SKM-1 treated with dmso at 0.1 percent for 144 hours (cell line): ENCODE data around the gene FNIP1.
"Not testable (repeated sequence)": the region's sequence is repeated elsewhere in the genome, so short reads cannot be mapped to it uniquely, and the experiment has no call there.

Experiments used
- DNase-seq: peaks from one replicate; lab custom pipeline; 2025; ENCODE audit not compliant: unreplicated experiment; lab: John Stamatoyannopoulos, UW

Gene FNIP1

DNA sequence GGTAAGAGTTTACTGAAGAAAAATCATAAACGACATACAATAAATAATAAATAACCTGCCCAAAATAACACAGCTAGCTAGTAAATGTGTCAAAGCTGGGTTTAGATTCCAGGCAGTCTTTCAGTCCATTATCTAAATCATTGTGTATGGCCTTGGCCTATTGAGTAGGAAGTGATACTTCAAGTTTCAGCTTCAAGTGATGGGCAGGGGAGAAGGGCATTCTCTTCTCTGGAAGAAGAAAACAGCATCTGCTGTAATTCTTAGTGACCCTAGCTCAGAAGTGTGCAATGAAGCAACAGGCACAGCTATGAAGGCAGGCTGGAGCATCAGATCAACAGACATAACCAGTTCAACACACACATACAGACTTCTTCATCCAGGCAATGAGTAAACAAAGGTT is 42.5 kb downstream of the FNIP1 start:
- DNase-seq = no peak

DNA sequence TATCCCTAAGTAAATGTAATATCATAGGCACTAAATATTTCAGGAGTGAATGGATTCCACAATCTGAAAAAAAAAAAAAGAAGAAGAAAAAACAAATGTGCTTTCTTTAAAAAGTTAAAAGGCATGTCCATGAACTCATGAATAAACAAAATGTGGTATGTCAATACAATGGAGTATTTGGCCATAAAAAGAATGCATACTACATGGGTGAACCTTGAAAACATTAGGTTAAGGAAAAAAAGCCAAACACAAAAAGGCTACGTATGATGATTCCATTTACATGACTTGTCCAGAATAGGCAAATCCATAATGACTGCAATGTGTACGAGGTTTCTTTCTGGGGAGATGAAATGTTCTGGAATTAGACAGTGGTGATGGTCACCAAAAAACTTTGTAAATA is 45.3 kb downstream of the FNIP1 start:
- DNase-seq = no peak

DNA sequence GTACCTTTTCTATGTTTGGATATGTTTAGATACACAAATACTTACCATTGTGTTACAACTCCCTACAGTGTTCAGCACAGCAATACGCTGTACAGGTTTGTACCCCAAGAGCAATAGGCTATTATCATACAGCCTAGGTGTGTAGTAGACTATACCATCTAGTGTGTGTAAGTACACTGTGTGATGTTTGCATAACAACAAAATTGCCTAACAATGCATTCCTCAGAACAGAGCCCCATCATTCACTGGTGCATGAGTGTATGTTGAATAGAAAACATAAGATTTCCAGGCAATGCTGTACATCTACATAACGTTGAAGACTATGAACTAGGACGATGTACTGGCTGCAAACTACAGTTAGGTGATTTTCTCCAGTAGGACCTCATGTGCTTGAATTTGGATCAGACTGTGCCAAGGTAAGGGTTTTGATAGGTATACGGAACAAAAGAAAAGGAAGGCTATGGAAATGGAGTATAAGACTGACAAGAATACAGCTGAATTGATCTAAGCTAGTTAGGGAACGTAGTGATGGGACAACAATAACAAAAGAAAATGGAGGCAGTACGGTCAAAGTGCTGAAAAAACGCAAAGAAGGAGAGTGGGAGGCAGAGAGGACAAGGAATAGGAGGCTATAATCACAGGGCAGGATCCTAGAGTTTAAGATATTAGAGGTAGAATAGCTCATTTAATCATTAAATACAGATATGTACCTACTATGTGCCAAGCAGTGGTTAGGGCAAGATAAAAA is 46.9 kb downstream of the FNIP1 start:
- DNase-seq = no peak

DNA sequence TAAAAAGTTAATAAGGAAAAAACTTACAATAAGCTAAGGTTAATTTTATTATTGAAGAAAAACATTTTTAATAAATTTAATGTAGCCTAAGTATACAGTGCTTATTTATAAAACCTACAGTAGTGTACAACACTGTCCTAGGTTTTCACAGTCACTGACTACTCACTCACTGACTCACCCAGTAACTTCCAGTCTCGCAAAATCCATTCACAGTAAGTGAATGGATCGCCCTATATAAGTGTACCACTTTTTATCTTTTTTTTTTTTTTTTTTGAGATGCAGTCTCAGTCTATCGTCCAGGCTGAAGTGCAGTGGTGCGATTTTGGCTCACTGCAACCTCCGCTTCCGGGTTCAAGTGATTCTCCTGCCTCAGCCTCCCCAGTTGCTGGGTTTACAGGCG is 47.7 kb downstream of the FNIP1 start:
- DNase-seq = no peak

DNA sequence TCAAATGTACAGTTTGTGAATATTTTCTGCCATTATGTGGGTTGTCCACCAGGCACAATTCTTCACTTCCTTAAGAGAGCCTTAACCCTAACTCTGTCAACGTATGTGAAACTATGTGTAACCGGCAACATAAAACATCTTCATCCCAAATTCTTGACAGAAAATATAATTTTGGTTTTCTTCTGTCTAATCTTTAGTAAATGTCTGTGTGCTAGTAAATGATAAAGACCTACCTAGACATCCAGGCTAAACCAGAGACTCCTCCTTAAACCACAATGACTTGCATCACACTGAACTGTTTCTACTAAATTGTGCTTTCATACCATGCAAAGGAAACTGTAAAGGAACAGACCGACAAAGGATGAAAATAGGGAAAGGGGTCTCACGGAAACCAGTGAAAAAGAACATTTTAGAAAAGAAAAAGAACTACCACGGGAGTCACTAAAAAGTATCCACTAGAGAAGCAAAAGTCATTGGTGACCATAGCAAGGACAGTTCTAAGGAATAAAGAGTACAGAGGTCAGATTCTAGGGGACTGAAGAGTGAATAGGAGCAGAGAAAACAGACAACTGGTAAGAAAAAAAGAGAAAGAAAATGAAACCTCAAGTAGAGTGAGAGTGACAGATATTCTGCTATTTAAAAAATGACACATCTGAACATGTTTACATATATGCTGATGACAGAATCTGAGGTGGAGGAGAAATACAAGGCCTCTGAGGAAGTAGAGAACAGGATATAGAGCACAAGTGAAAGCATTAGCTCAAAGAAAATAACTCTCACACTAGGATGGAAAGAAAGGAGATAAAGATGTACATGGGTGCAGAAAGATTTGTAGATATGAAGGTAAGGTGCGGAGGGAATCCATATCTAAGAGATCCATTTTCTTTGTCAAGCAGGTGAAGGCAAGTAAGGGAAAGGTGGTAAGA is 49.4 kb downstream of the FNIP1 start:
- DNase-seq = peak; percentile 59

DNA sequence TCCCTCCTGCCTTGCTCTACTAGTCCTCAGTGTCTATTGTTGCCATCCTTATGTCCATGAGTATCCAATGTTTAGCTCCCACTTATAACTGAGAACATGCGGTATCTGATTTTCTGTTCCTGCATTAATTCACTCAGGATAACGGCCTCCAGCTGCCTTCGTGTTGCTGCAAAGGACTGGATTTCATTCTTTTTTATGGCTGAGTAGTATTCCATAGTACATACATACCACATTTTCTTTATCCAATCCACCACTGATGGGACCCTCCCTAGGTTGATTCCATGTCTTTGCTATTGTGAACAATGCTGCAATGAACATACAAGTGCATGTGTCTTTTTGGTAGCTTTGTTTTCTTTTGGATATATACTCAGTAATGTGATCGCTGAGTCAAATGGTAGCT is 50.4 kb downstream of the FNIP1 start:
- no peak for DNase-seq

DNA sequence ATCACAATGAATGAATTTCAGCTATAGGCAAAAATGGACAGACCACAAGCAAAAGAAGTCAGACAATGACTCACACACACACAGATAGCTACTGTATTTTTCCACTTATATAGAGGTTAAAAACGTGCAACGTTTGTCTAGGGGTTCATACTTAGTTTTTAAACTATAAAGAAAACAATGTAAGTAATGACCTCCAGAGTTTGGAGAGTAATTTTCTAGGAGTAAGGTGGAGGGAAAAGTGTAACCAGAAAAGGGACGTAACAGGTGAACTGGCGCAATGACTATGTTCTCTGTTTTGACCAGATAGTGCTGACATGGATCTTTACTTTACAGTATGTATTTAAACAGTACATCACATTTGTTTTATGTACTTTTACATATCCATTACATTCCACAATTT is 51.1 kb downstream of the FNIP1 start:
- no peak for DNase-seq

DNA sequence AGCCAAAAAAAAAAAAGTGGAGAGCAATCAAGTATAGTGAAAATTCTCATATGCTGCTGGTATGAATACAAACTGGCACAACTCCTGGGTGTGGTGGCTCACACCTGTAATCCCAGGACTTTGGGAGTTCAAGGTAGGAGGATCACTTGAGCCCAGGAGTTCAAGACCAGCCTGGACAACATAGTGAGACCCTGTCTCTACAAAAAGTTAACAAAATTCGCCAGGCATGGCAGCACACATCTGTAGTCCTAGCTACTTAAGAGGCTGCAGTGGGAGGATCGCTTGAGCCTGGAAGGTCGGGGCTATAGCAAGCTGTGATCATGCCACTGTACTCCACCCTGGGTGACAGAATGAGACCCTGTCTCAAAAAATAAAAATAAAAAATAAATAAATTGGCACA is 51.7 kb downstream of the FNIP1 start:
- no peak for DNase-seq

DNA sequence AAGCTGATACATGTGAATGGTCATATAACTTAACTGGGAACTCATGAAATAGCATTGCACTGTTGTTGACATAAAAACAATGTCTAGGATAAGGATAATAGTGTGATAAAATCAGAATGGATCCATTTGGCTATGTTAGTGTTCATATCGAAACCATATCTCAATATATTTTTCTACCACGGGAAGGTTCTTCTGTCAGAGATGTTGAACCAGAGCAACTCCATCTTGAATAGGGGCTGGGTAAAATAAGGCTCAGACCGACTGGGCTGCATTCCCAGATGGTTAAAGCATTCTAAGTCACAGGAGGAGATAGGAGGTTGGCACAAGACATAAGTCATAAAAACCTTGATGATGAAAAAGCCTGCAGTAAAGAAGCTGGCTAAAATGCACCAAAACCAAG is 56.3 kb downstream of the FNIP1 start:
- no peak for DNase-seq

DNA sequence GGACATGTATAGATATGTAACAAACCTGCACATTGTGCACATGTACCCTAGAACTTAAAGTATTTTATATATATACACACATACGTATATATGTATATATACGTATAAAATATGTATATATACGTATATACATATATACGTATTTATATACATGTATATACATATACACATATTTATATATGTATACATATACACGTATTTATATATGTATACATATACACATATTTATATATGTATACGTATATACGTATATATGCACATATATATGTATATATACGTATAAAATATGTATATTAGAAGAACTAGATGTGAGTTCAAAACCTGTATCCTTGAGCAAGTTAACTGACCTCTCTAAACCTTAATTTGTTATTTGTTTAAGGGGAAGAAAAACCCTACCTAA is 61.4 kb downstream of the FNIP1 start:
- no peak for DNase-seq

DNA sequence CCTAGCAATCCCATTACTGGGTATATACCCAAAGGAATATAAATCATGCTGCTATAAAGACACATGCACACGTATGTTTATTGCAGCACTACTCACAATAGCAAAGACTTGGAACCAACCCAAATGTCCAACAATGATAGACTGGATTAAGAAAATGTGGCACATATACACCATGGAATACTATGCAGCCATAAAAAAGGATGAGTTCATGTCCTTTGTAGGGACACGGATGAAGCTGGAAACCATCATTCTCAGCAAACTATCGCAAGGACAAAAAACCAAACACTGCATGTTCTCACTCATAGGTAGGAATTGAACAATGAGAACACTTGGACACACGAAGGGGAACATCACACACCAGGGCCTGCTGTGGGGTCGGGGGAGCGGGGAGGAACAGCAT is 61.9 kb downstream of the FNIP1 start:
- DNase-seq = not testable (repeated sequence)

DNA sequence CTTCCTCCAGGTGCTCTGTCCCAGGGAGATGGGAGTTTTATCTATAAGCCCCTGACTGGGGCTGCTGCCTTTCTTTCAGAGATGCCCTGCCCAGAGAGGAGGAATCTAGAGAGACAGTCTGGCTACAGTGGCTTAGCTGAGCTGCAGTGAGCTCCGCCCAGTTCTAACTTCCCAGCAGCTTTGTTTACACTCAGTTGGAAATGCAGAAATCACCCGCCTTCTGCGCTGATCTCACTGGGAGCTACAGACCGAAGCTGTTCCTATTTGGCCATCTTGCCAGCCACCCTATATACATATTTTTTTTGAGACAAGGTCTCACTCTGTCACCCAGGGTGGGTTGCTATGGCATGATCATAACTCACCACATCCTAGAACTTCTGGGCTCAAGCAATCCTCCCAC is 67.5 kb downstream of the FNIP1 start:
- not testable (repeated sequence) for DNase-seq

DNA sequence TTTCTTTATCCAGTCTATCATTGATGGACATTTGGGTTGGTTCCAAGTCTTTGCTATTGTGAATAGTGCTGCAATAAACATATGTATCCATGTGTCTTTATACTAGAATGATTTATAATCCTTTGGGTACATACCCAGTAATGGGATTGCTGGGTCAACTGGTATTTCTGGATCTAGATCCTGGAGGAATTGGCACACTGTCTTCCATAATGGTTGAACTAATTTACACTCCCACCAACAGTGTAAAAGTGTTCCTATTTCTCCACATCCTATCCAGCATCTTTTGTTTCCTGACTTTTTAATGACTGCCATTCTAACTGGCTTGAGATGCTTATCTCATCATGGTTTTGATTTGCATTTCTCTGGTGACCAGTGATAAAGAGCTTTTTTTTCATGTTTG is 72.7 kb downstream of the FNIP1 start:
- not testable (repeated sequence) for DNase-seq

DNA sequence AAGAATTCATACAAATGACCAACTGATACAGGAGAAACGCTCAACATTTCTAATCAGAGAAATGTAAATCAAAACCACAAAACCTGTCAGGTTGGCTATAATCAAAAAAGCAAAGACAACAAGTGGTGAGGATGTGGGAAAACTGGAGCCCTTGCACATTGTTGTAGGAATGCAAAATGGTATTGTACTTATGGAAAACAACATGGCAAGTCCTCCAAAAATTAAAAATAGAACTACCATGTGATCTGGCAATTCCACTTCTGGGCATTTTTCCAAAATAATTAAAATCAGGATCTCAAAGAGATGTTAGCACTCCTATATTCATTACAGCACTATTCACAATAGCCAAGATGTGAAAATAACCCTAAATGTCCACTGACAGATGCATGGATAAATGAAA is 76.1 kb downstream of the FNIP1 start:
- DNase-seq = no peak

DNA sequence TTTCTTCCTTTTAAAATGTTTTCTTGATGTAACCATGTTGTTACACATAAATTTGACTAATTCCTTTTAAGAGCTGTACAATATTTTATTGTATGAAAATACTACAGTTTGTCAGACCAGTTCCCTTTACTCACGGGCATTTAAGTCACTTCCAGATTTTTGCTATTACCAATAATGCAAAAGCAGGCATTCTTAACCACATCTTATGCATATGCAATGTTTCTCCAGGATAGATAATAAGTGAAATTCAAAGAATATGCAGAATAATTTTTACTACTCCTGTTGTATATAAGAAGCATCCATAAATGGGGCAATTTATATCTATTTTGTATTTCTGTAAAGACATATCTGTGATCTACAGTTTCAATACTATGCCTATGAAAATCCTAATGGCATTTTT is 77.3 kb downstream of the FNIP1 start:
- no peak for DNase-seq

DNA sequence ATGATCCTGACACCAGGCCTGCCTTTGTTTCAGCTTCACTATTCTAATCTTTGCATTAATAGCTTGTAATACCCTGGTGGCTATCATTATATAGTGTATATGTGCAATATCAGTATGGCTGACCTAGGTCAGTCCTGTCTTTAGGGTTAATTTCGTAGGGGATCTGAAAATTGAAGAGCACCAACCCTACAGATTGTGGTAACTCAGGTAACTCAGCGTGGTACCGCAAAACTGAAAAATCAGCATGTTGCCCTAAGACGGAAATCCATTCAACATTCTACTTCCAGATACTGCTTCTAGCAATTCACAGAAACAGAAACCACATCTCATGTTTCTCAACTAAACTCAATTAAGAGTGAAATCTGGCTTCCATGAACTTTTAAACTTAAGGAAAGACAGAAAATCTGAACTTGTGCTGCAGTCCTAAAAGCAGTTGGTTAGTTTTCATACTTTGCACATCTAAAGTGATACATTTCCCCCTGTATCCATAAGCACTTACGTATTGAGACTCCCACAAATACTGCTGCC is 78.3 kb downstream of the FNIP1 start:
- DNase-seq = no peak

DNA sequence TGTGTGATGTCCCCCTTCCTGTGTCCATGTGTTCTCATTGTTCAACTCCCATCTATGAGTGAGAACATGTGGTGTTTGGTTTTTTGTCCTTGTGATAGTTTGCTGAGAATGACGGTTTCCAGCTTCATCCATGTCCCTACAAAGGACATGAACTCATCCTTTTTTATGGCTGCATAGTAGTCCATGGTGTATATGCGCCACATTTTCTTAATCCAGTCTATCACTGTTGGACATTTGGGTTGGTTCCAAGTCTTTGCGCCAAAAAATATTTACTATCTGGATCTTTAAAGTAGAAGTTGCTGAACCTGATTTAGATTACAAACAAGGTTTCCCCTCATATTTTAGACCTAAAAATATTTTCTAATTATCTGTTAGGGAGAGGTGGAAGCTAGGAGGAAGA is 79.7 kb downstream of the FNIP1 start:
- not testable (repeated sequence) for DNase-seq

DNA sequence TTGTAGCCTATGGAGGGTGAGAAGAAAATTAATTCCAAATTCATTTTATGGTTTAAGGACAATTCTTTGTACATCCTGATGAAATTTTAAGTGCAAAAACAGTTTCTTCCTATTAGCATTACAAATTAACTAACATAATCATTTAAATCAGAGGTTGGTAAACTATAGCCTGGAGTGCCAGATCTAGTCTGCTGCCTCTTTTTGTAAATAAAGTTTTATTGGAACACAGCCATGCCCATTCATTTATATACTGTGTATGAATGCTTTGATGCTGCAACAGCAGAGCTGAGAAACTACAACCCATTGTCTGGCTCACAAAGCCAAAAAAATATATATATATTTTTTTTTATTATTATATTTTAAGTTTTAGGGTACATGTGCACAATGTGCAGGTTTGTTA is 80.2 kb downstream of the FNIP1 start:
- no peak for DNase-seq

DNA sequence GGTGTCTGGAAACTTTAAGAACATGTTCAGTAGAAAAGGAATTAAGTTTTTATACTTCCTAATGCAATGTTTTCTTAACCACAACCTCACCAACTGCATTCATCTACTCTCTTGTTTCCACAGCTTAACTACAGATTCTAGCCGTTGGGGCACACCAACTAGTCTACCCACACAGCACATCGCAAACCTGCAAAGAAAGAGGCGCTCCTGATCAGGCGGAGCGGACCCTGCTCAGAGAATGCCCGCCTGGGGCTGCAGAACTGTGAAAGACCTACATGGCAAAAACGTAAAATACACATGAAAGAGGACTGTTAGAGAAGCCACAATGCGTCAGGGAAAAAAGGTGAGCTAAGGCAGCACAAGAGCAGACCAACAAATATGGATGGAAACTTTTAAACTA is 86.4 kb downstream of the FNIP1 start:
- no peak for DNase-seq

DNA sequence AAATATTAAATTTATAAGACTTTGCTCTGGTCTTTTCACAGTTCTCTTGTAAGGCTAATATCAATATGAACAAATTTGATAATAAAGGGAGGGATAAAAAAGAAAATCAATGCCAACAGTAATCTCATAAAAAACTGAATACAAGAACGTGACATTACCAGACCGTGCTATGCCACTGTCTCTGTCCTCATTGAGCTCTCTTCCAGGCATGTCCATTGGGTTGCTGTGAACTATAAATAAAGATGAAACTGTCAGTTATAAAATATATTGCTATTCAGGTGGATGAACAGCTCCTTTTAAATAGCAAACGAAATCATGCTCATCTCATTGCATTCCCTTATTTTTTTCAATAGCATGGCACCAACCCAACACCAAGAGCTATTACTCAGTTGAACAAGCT is 87.8 kb downstream of the FNIP1 start:
- DNase-seq = no peak

DNA sequence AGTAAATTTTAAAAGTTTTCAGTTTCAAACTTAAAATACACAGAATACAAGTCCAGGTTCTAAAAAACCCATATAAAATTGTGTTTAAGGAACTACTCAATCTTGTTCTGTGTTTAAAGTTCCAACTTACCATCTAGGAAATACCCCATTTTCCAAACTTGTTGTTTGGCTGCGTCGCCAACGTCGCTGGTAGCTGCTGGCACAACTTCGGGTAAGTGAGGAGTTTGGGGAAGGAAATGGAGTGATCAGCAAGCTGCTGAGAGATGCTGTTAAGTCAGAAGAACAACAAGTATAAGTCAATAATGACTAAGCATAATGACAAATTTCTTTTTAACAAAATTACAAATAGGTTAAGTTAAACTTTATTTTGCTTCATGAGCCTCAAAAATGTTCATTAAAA is 90.5 kb downstream of the FNIP1 start:
- no peak for DNase-seq

DNA sequence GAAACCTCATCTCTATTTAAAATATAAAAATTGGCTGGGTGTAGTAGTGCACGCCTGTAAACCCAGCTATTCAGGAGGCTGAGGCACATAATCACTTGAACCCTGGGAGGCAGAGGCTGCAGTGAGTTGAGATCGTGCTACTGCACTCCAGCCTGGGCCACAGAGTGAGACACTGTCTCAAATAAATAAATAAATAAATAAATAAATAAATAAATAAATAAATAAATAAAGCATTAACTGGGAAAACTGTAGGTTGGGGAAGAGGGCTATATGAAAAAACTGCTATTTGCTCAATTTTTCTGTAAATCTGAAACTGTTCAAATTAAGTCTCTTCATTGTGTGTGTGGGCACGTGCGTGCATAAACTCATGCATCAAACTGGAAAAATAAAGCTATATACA is 101.9 kb downstream of the FNIP1 start:
- DNase-seq = no peak
